H9 (cell line): ENCODE data around the gene CDHR2. TPM values are rescaled to one million over a fixed set of nuclear protein-coding genes. Genes with fewer than 3 reads are reported as not detected.
A peak's percentile ranks its signal among the peaks of the same experiment; 100 is the strongest.

ENCODE experiments used
- DNase-seq: peaks from one replicate; pipeline ENCODE4 v3.0.0-alpha.2; 2017
- H2AFZ ChIP-seq: one replicate; pipeline ENCODE4 v1.6.1; 2013; ENCODE audit warnings: mild to moderate bottlenecking, low read length, control low read depth, moderate library complexity
- H2AK5ac ChIP-seq: 2 replicates; pipeline ENCODE4 v1.6.1; 2013; ENCODE audit warnings: low read length, control low read depth, mixed read lengths; ENCODE audit not compliant: insufficient read length
- H2BK120ac ChIP-seq: one replicate; pipeline ENCODE4 v1.6.1; 2013; ENCODE audit warnings: low read depth, mild to moderate bottlenecking, low read length, control low read depth, inconsistent platforms; ENCODE audit not compliant: poor library complexity, severe bottlenecking
- H2BK12ac ChIP-seq: 2 replicates; pipeline ENCODE4 v1.6.1; 2013; ENCODE audit warnings: low read length, control low read depth, mixed read lengths, low read depth; ENCODE audit not compliant: insufficient read length
- H2BK15ac ChIP-seq: 2 replicates; pipeline ENCODE4 v1.6.1; 2013; ENCODE audit warnings: low read depth, low read length, control low read depth
- H2BK20ac ChIP-seq: one replicate; pipeline ENCODE4 v1.6.1; 2013; ENCODE audit warnings: low read depth, mild to moderate bottlenecking, low read length, control low read depth, inconsistent platforms; ENCODE audit not compliant: poor library complexity, severe bottlenecking
- H2BK5ac ChIP-seq: 2 replicates; pipeline ENCODE4 v1.6.1; 2013; ENCODE audit warnings: low read length, control low read depth, mixed read lengths; ENCODE audit not compliant: insufficient read length
- H3K14ac ChIP-seq: 2 replicates; pipeline ENCODE4 v1.6.1; 2013; ENCODE audit warnings: low read length, control low read depth; ENCODE audit not compliant: insufficient read depth
- H3K18ac ChIP-seq: 2 replicates; pipeline ENCODE4 v1.6.1; 2013; ENCODE audit warnings: low read depth, mild to moderate bottlenecking, mixed read lengths, low read length, control low read depth; ENCODE audit not compliant: insufficient read length
- H3K23ac ChIP-seq: 2 replicates; pipeline ENCODE4 v1.6.1; 2013; ENCODE audit warnings: low read length, control low read depth, mixed read lengths, low read depth; ENCODE audit not compliant: insufficient read length
- H3K23me2 ChIP-seq: 2 replicates; pipeline ENCODE4 v1.6.1; 2013; ENCODE audit warnings: low read depth, mild to moderate bottlenecking, mixed read lengths, low read length, control low read depth; ENCODE audit not compliant: insufficient read length, poor library complexity, severe bottlenecking
- H3K27ac ChIP-seq: 2 replicates; pipeline ENCODE4 v1.5.1; 2013; ENCODE audit warnings: low read length, control low read depth, mixed read lengths, low read depth; ENCODE audit not compliant: insufficient read length
- H3K27me3 ChIP-seq: 2 replicates; pipeline ENCODE4 v1.6.1; 2013; ENCODE audit warnings: low read length, control low read depth, inconsistent platforms; ENCODE audit not compliant: insufficient read depth
- H3K4ac ChIP-seq: 2 replicates; pipeline ENCODE4 v1.6.1; 2013; ENCODE audit warnings: low read depth, mild to moderate bottlenecking, control low read depth, inconsistent platforms, low read length, moderate library complexity
- H3K4me1 ChIP-seq: 2 replicates; pipeline ENCODE4 v1.6.1; 2013; ENCODE audit warnings: low read length, control low read depth, inconsistent platforms; ENCODE audit not compliant: insufficient read depth
- H3K4me2 ChIP-seq: 2 replicates; pipeline ENCODE4 v1.6.1; 2013; ENCODE audit warnings: low read length, control low read depth, mixed read lengths; ENCODE audit not compliant: insufficient read length, insufficient read depth
- H3K56ac ChIP-seq: 2 replicates; pipeline ENCODE4 v1.6.1; 2013; ENCODE audit warnings: low read depth, mild to moderate bottlenecking, mixed read lengths, low read length, control low read depth; ENCODE audit not compliant: insufficient read length
- H3K79me1 ChIP-seq: 2 replicates; pipeline ENCODE4 v1.6.1; 2013; ENCODE audit warnings: low read depth, mild to moderate bottlenecking, moderate library complexity, low read length, control low read depth, inconsistent platforms; ENCODE audit not compliant: insufficient read depth, poor library complexity, severe bottlenecking
- H3K79me2 ChIP-seq: 2 replicates; pipeline ENCODE4 v1.6.1; 2013; ENCODE audit warnings: low read length, control low read depth, inconsistent platforms; ENCODE audit not compliant: insufficient read depth
- H3K9ac ChIP-seq: 2 replicates; pipeline ENCODE4 v1.6.1; 2013; ENCODE audit warnings: low read length, control low read depth, mixed read lengths; ENCODE audit not compliant: insufficient read length; ENCODE audit errors: extremely low read depth
- H3K9me3 ChIP-seq: one replicate; pipeline ENCODE4 v1.6.1; 2013; ENCODE audit warnings: low read depth, low read length, inconsistent platforms; ENCODE audit not compliant: control insufficient read depth
- H3T11ph ChIP-seq: one replicate; pipeline ENCODE4 v1.6.1; 2013; ENCODE audit warnings: mild to moderate bottlenecking, low read length, control low read depth, inconsistent platforms
- H4K20me1 ChIP-seq: one replicate; pipeline ENCODE4 v1.6.1; 2013; ENCODE audit not compliant: control insufficient read depth, insufficient read length, insufficient read depth
- H4K5ac ChIP-seq: 2 replicates; pipeline ENCODE4 v1.6.1; 2013; ENCODE audit warnings: low read depth, mild to moderate bottlenecking, mixed read lengths, low read length, control low read depth; ENCODE audit not compliant: insufficient read length
- H4K8ac ChIP-seq: replicated peaks from 2 replicates; pipeline ENCODE4 v1.6.1; 2013; ENCODE audit warnings: low read length, control low read depth, mixed read lengths, low read depth; ENCODE audit not compliant: insufficient read length
- H4K91ac ChIP-seq: 2 replicates; pipeline ENCODE4 v1.6.1; 2013; ENCODE audit warnings: low read depth, mild to moderate bottlenecking, moderate library complexity, mixed read lengths, low read length, control low read depth; ENCODE audit not compliant: insufficient read length
- H3K27ac Mint-ChIP-seq, 3 experiments: 2 replicates in 2 of 3; 3 replicates in 1 of 3; pipeline ENCODE4 v1.8.0; 2020 to 2021; ENCODE audit warnings: mixed read lengths in 3 of 3, mild to moderate bottlenecking in 1 of 3, moderate library complexity in 1 of 3
- H3K27me3 Mint-ChIP-seq: 2 replicates; pipeline ENCODE4 v1.8.0; 2021; ENCODE audit warnings: low read depth, mild to moderate bottlenecking, moderate library complexity, mixed read lengths
- H3K36me3 Mint-ChIP-seq, 3 experiments: 2 replicates in 2 of 3; 3 replicates in 1 of 3; pipeline ENCODE4 v1.8.0; 2020 to 2021; ENCODE audit warnings: low read depth in 3 of 3, mixed read lengths in 3 of 3; ENCODE audit not compliant: insufficient read depth in 1 of 3
- H3K4me1 Mint-ChIP-seq, 2 experiments: 2 replicates each; pipeline ENCODE4 v1.8.0; 2020; ENCODE audit warnings: mixed read lengths in 2 of 2
- H3K4me3 Mint-ChIP-seq, 2 experiments: 2 replicates in 1 of 2; 3 replicates in 1 of 2; pipeline ENCODE4 v1.8.0; 2020 to 2021; ENCODE audit warnings: mild to moderate bottlenecking in 2 of 2, mixed read lengths in 2 of 2, moderate library complexity in 1 of 2
- H3K9me3 Mint-ChIP-seq, 2 experiments: 2 replicates in 1 of 2; 3 replicates in 1 of 2; pipeline ENCODE4 v1.8.0; 2020; ENCODE audit warnings: mild to moderate bottlenecking in 2 of 2, mixed read lengths in 2 of 2, moderate library complexity in 1 of 2
- WGBS: extraction: QIAGEN DNeasy Blood & Tissue Kit; methylation state at CpG from one replicate; pipeline ENCODE4 v1.1.7; 2013; ENCODE audit warnings: missing lambda C conversion rate, low lambda C conversion rate, mixed read lengths; ENCODE audit not compliant: insufficient read length; ENCODE audit errors: extremely low coverage; 5-methylcytosine and 5-hydroxymethylcytosine counted together
- total RNA-seq: library from RNA; stranded (reverse); gene quantifications from 2 replicates; pipeline ENCODE4 v1.2.1, GENCODE V29; 2021
- TF ChIP-seq, protein P1 (sequence below): fragments of 200-600 bp; sonication (generic); conservative IDR thresholded peaks from 3 replicates; pipeline ENCODE4 v1.8.0; 2021; ENCODE audit warnings: antibody characterized with exemption, mild to moderate bottlenecking

CDHR2 gene
- total RNA-seq, 1 experiment from 2014 or later: 0.90 TPM

DNA sequence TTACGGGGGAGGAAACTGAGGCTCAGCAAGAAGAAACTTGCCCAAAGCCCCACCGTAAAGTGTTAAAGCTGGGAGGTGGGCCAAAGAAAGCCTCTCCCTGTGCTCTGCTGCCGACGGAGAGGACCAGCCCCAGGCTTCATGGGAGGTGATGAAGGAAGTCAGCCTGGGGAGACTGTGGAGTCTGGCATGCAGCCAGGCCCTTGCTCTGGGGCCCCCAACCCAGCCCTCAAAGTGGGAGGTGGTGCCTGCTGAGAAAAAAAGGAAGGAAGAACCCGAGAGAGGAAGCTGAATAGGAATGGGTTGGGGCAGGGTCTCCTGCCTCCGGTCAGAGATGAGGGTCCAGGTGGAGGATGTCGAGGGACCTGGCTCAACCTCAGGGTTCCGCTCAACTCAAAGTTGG is 15.8 kb upstream of the CDHR2 start:
- Histone ChIP-seq H3K79me1 (peaks cover 3% of the 10 kb centered on the region), H2AFZ (no peak overlapping the region), H3K79me2 (peaks cover 38% of the 10 kb centered on the region), H2BK5ac (no peak overlapping the region), H4K20me1 (peaks cover 2% of the 10 kb centered on the region), H4K91ac (no peak overlapping the region), H2BK15ac (no peak overlapping the region), H3K4me2 (no peak overlapping the region), H2BK120ac (no peak overlapping the region), H3K4ac (no peak overlapping the region), H3K14ac (no peak overlapping the region), H3K27me3 (no peaks in the 10 kb centered on the region), H4K8ac (no peak overlapping the region), H2BK20ac (no peak overlapping the region), H3K9me3 (no peaks in the 10 kb centered on the region), H3K56ac (no peak overlapping the region), H2AK5ac (no peak overlapping the region), H3K4me1 (no peaks in the 10 kb centered on the region; the same call in 1 of the 2 replicates), H2BK12ac (no peak overlapping the region), H3K18ac (no peak overlapping the region), H3K23ac (no peak overlapping the region), H4K5ac (no peak overlapping the region), H3K23me2 (peaks cover 11% of the 10 kb centered on the region), H3T11ph (no peak overlapping the region), H3K9ac (no peak overlapping the region), H3K27ac (no peak overlapping the region)
- no peaks in the 10 kb centered on the region for H3K27me3 Mint-ChIP-seq
- H3K36me3 Mint-ChIP-seq: peaks cover 26 to 58% (median 57%) of the 10 kb centered on the region in 3 experiments
- peaks cover 29 to 31% of the 10 kb centered on the region in 2 experiments for H3K4me1 Mint-ChIP-seq
- H3K4me3 Mint-ChIP-seq: peak overlapping the region; percentile 26 to 53; a peak in 3 of 5 replicates
- H3K9me3 Mint-ChIP-seq: no peaks in the 10 kb centered on the region
- TF ChIP-seq, protein P1, sequence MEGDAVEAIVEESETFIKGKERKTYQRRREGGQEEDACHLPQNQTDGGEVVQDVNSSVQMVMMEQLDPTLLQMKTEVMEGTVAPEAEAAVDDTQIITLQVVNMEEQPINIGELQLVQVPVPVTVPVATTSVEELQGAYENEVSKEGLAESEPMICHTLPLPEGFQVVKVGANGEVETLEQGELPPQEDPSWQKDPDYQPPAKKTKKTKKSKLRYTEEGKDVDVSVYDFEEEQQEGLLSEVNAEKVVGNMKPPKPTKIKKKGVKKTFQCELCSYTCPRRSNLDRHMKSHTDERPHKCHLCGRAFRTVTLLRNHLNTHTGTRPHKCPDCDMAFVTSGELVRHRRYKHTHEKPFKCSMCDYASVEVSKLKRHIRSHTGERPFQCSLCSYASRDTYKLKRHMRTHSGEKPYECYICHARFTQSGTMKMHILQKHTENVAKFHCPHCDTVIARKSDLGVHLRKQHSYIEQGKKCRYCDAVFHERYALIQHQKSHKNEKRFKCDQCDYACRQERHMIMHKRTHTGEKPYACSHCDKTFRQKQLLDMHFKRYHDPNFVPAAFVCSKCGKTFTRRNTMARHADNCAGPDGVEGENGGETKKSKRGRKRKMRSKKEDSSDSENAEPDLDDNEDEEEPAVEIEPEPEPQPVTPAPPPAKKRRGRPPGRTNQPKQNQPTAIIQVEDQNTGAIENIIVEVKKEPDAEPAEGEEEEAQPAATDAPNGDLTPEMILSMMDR: no peak
- DNase-seq: no peak
- H3K27ac Mint-ChIP-seq: peak overlapping the region; percentile 39 to 80 (median 67); a peak in 5 of 7 replicates
- WGBS: no CpG with 5 or more reads among the region's 8 CpGs
